Nephron progenitor cell (in vitro differentiated cells): ENCODE measurements around the gene MNX1.

Experiments
- DNase-seq: peaks from one replicate; pipeline ENCODE4 v3.0.0; 2021
- H3K27ac Mint-ChIP-seq: 2 replicates; pipeline ENCODE4 v1.8.0; 2021; ENCODE audit warnings: mild to moderate bottlenecking, moderate library complexity, mixed read lengths
- H3K27me3 Mint-ChIP-seq: 2 replicates; pipeline ENCODE4 v1.8.0; 2021; ENCODE audit warnings: mild to moderate bottlenecking, low read depth, mixed read lengths; ENCODE audit not compliant: poor library complexity
- H3K36me3 Mint-ChIP-seq: 2 replicates; pipeline ENCODE4 v1.8.0; 2021; ENCODE audit warnings: low read depth, mixed read lengths
- H3K4me1 Mint-ChIP-seq: 2 replicates; pipeline ENCODE4 v1.8.0; 2021; ENCODE audit warnings: mixed read lengths
- H3K4me3 Mint-ChIP-seq: 2 replicates; pipeline ENCODE4 v1.8.0; 2021; ENCODE audit warnings: mild to moderate bottlenecking, moderate library complexity, mixed read lengths
- H3K9me3 Mint-ChIP-seq: 2 replicates; pipeline ENCODE4 v1.8.0; 2021; ENCODE audit warnings: mild to moderate bottlenecking, moderate library complexity, mixed read lengths
- CTCF ChIP-seq: fragments of 200-600 bp; sonication (generic); IDR thresholded peaks from 2 replicates; pipeline ENCODE4 v1.5.0; 2021; ENCODE audit warnings: antibody characterized with exemption

MNX1 gene

DNA sequence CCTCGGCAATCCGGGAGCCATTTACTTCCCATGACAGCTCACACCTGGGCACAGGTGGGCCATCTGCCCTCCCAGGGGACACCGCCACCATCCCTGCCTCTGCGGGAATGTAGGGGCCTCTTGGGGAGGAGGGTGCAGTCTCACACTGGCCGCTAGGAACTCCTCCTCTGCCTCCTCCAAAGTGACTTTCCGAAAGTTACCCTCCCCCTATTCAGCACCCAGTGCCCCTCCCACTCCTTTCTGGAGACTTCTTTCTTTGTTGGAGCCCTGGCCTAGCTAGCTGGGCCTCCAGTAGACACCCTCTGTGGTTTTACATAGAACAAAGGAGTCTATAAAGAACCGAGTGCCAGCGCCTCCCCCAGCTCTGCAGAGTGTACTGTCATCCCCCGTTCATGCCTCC is 45.8 kb upstream of the MNX1 start:
- Mint-ChIP-seq H3K4me3 (no peak overlapping the region), H3K36me3 (no peaks in the 10 kb centered on the region), H3K4me1 (no peaks in the 10 kb centered on the region), H3K27me3 (peaks cover 38% of the 10 kb centered on the region), H3K9me3 (peaks cover 26% of the 10 kb centered on the region), H3K27ac (peak overlapping the region; percentile 74)
- TF ChIP-seq CTCF: no peak
- DNase-seq: no peak

GRCh38 chr7:157054927-157055326 is 44.5 kb upstream of the MNX1 start:
- TF ChIP-seq CTCF: no peak
- Mint-ChIP-seq H3K4me1 (no peaks in the 10 kb centered on the region), H3K36me3 (no peaks in the 10 kb centered on the region)

GRCh38 chr7:157053118-157053517 is 42.7 kb upstream of the MNX1 start:
- H3K36me3 Mint-ChIP-seq: no peaks in the 10 kb centered on the region
- peaks cover 40% of the 10 kb centered on the region for H3K27me3 Mint-ChIP-seq
- H3K9me3 Mint-ChIP-seq: peaks cover 26% of the 10 kb centered on the region
- H3K27ac Mint-ChIP-seq: no peak overlapping the region
- no peak overlapping the region for H3K4me3 Mint-ChIP-seq
- DNase-seq: no peak
- no peaks in the 10 kb centered on the region for H3K4me1 Mint-ChIP-seq
- TF ChIP-seq CTCF: no peak

More at GRCh38 chr7:157054927-157055326, 44.5 kb upstream of the MNX1 start:
- Mint-ChIP-seq H3K27me3 (peaks cover 47% of the 10 kb centered on the region), H3K27ac (no peak overlapping the region), H3K9me3 (peaks cover 26% of the 10 kb centered on the region), H3K4me3 (no peak overlapping the region)
- no peak for DNase-seq

GRCh38 chr7:157047148-157047547 is 36.7 kb upstream of the MNX1 start:
- Mint-ChIP-seq H3K9me3 (peaks cover 2% of the 10 kb centered on the region), H3K36me3 (no peaks in the 10 kb centered on the region), H3K27me3 (peaks cover 31% of the 10 kb centered on the region), H3K4me3 (no peak overlapping the region), H3K4me1 (peaks cover 13% of the 10 kb centered on the region), H3K27ac (no peak overlapping the region)
- no peak for TF ChIP-seq CTCF
- no peak for DNase-seq

GRCh38 chr7:157046681-157047080 is 36.2 kb upstream of the MNX1 start:
- Mint-ChIP-seq H3K4me1 (peaks cover 13% of the 10 kb centered on the region), H3K27me3 (peaks cover 31% of the 10 kb centered on the region), H3K27ac (no peak overlapping the region), H3K9me3 (no peaks in the 10 kb centered on the region), H3K36me3 (no peaks in the 10 kb centered on the region), H3K4me3 (no peak overlapping the region)
- no peak for TF ChIP-seq CTCF
- DNase-seq: no peak

DNA sequence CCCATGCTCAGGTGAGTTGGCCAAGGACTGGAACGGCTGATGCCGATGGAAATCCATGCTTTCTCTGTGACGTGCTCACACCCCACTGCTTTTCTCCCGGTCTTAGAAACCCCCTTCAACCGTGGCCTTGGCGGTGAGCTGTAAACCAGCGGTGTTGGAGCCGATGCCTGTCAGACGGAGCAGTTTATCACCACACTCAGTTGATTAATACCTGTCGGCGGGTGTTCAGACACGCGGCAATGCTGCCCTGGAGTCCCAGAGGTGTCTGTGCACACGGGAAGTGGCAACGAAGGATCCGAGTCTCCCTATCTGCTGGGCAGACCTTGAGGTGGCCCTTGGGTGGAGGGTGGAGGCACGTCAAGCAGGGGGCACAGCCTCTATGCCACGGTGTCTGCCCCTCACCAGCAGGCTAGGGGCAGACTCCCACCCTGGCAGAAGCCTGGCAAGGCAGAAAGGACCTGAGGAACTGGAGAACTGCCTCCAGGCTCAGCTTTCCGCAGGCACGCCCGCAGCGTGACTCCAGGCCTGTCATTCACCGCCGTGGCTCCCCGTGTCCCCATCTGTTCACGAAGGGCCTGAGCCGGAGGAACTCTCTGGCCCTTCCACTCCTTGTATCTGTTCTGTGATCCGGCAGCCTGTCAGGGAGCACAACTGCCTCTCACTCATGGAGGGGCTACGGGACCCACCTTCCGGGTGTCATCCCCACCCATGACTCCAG is 34.6 kb upstream of the MNX1 start:
- no peak for TF ChIP-seq CTCF
- no peak for DNase-seq
- no peaks in the 10 kb centered on the region for H3K9me3 Mint-ChIP-seq
- peaks cover 29% of the 10 kb centered on the region for H3K27me3 Mint-ChIP-seq
- H3K4me3 Mint-ChIP-seq: no peak overlapping the region
- H3K4me1 Mint-ChIP-seq: peaks cover 13% of the 10 kb centered on the region
- H3K27ac Mint-ChIP-seq: no peak overlapping the region
- no peaks in the 10 kb centered on the region for H3K36me3 Mint-ChIP-seq
